ENCODE data around the gene ASTN2.

Gene ASTN2

GRCh38 chr9:117414906-117415331 is at the start of gene ASTN2:
Gene ASTN2, minus strand, starts transcription at chr9:117415057. Its CDS starts 119 bp downstream, at chr9:117414938.
- DNase-seq: no peak

GRCh38 chr9:117462861-117463260 is 48.0 kb upstream of the ASTN2 start:
- DNase-seq: no peak

GRCh38 chr9:117461386-117461785 is 46.5 kb upstream of the ASTN2 start:
- no peak for DNase-seq

- no peak for DNase-seq
Observed at GRCh38 chr9:117460743-117461142, 45.9 kb upstream of the ASTN2 start.

GRCh38 chr9:117459913-117460312 is 45.1 kb upstream of the ASTN2 start:
- no peak for DNase-seq

GRCh38 chr9:117458066-117458465 is 43.2 kb upstream of the ASTN2 start:
- no peak for DNase-seq

GRCh38 chr9:117454711-117455110 is 39.9 kb upstream of the ASTN2 start:
- DNase-seq: no peak

- no peak for DNase-seq
Observed at GRCh38 chr9:117453737-117454136, 38.9 kb upstream of the ASTN2 start.

- no peak for DNase-seq
Observed at GRCh38 chr9:117451311-117451710, 36.5 kb upstream of the ASTN2 start.

GRCh38 chr9:117448066-117448465 is 33.2 kb upstream of the ASTN2 start:
- peak; percentile 11 for DNase-seq

- no peak for DNase-seq
Observed at GRCh38 chr9:117445631-117446030, 30.8 kb upstream of the ASTN2 start.

- no peak for DNase-seq
Observed at GRCh38 chr9:117444501-117444900, 29.6 kb upstream of the ASTN2 start.

GRCh38 chr9:117437283-117437682 is 22.4 kb upstream of the ASTN2 start:
- no peak for DNase-seq

GRCh38 chr9:117435630-117436261 is 20.9 kb upstream of the ASTN2 start:
- DNase-seq: no peak

- DNase-seq: no peak
Observed at GRCh38 chr9:117434566-117434965, 19.7 kb upstream of the ASTN2 start.

- DNase-seq: no peak
Observed at GRCh38 chr9:117430813-117431212, 16.0 kb upstream of the ASTN2 start.

GRCh38 chr9:117427357-117427913 is 12.6 kb upstream of the ASTN2 start:
- no peak for DNase-seq

GRCh38 chr9:117425566-117425965 is 10.7 kb upstream of the ASTN2 start:
- no peak for DNase-seq

- no peak for DNase-seq
Observed at GRCh38 chr9:117424291-117424690, 9.4 kb upstream of the ASTN2 start.

GRCh38 chr9:117418111-117418510 is 3.3 kb upstream of the ASTN2 start:
- no peak for DNase-seq

GRCh38 chr9:117416856-117417255 is 2.0 kb upstream of the ASTN2 start:
- DNase-seq: no peak

- DNase-seq: no peak
Observed at GRCh38 chr9:117415358-117415914, 579 bp upstream of the ASTN2 start.

GRCh38 chr9:117414220-117414905 is 494 bp downstream of the ASTN2 start:
- DNase-seq: no peak
